Effector CD4-positive, alpha-beta T cell (primary cell): ENCODE measurements around the gene EXOC8.

Source experiments
- DNase-seq: peaks from one replicate; pipeline ENCODE4 v3.0.0-alpha.2; 2020

The EXOC8 gene

DNA sequence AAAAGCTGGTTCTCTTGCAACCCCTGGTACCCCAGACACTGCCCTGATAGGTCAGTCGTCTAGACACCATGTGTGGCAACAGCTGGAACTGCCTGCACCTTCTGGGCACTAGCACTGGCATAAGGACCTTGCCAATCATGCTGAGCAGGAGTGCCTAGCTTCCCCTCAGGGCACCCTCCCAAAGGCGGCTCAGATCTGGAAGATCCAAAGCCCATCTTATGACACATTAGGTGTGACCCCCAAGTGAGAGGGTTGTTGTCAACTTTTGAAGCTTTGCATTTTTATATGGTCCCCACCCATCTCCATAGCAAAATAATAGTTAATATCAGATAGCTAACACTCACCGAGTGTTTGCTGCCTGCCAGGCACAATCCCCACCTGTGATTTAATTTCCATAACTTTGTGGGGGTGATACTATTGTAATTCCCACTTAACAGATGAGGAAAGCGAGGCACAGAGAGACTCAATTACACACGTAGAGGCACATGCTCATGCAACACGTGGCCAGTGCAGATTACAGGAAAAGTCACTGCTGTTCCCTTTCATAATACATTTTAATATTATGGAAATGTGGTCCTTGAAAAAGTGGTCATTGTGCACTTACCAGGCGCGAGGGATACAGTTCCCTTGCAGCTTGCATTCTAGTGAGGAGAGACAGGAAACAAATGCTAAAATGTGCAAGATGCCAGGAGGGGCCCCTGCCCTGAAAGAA is 25.8 kb downstream of the EXOC8 start:
- DNase-seq, result no peak

- DNase-seq, result no peak
Observed at GRCh38 chr1:231310391-231310934, 27.2 kb downstream of the EXOC8 start.

DNA sequence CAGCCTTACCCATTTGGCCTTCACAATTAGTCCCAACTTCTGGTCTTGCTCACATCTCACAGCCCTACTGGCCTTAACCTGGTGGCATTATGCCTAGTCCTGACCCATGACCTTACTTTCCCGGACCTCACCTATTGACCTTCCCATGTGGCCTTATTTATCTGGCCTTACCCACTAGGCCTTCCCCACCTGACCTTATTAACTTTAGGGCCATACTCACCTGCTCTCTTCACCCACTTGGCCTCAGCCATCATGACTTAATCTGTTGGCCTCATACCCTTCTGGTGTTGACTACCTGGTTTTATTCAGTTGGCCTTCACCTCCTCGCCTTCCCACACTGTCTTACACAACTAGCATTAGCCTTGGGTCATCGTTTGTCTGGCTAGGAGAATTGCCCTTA is 35.7 kb downstream of the EXOC8 start:
- DNase-seq, result no peak

DNA sequence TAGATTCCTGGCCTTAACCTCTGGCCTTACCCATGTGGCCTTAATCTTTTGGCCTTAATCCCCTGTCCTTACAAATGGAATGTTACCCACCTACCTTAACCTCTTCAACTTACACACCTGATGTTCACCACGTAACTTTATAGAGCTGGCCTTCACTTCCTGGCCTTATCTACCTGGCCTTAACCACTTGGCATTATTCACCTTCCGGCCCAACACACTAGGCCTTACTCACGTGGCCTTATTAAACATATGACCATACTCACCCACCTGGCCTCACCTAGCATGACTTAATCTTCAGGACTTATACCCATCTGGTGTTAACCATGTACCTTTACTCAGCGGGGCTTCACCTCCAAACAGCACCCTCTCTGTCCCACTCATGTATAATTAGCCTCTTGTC is 41.7 kb downstream of the EXOC8 start:
- DNase-seq, result no peak

DNA sequence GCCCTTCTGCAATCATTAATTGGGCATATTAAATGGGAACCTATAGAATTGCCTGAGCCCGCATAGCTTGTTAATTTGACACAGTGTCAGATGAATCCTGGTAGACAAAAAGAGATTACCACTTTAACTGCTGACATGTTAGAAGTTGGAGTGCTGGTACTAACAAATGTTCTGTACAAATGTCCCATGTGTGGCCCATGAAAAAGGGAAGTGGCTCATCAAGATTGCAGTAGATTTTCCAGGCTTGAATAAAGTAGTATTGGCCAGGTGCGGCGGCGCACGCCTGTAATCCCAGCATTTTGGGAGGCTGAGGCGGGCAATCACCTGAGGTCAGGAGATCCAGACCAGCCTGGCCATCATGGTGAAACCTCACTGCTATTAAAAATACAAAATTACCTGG is 51.0 kb downstream of the EXOC8 start:
- DNase-seq, result no peak

DNA sequence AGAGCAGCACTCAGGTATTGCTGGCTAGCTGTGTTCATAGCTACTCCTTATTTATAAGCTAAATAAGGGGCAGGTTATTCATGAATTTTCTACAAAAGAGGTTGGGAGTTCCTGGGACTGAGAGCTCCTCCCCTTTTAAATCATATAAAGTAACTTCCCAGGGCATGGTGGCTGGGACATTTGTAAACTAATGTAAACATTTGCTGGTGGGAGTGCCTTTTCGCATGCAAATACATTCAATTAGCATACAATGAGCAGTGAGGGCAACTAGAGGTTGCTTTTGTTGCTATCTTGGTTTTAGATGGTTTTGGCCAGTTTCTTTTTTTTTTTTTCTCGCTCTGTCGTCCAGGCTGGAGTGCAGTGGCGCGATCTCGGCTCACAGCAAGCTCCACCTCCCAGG is 53.2 kb downstream of the EXOC8 start:
- DNase-seq, result no peak
